Uterus (tissue), 2 donors: Measurements from ENCODE around the gene PLXNB3.

Source experiments
- POLR2A ChIP-seq, 2 donors: fragments of 450-650 bp; IDR thresholded peaks; one replicate each; pipeline ENCODE4 v1.6.1; 2016; ENCODE audit warnings: antibody characterized with exemption in 2 of 2, mild to moderate bottlenecking in 1 of 2, moderate library complexity in 1 of 2
- TF ChIP-seq, protein P1 (sequence below), 4 experiments: fragments of 200-600 bp in 2 of 4; fragments of 450-650 bp in 2 of 4; sonication (generic) in 2 of 4; IDR thresholded peaks; one replicate each; pipeline ENCODE4 v1.5.1; 2016 to 2019; ENCODE audit warnings: antibody characterized with exemption in 4 of 4, mild to moderate bottlenecking in 2 of 4, moderate library complexity in 1 of 4

GRCh38 chrX:153732401-153732800, 31.6 kb upstream of the PLXNB3 start:
- TF ChIP-seq, protein P1, sequence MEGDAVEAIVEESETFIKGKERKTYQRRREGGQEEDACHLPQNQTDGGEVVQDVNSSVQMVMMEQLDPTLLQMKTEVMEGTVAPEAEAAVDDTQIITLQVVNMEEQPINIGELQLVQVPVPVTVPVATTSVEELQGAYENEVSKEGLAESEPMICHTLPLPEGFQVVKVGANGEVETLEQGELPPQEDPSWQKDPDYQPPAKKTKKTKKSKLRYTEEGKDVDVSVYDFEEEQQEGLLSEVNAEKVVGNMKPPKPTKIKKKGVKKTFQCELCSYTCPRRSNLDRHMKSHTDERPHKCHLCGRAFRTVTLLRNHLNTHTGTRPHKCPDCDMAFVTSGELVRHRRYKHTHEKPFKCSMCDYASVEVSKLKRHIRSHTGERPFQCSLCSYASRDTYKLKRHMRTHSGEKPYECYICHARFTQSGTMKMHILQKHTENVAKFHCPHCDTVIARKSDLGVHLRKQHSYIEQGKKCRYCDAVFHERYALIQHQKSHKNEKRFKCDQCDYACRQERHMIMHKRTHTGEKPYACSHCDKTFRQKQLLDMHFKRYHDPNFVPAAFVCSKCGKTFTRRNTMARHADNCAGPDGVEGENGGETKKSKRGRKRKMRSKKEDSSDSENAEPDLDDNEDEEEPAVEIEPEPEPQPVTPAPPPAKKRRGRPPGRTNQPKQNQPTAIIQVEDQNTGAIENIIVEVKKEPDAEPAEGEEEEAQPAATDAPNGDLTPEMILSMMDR (IDR thresholded peaks at IDR 0.05): no peak
- no peak for TF ChIP-seq POLR2A (IDR thresholded peaks at IDR 0.05)
